GM12865 (cell line): Measurements from ENCODE around the gene CLEC16A.

Experiments
- DNase-seq: peaks from one replicate; pipeline ENCODE4 v3.0.0; 2010; ENCODE audit warnings: low read depth
- H3K4me3 ChIP-seq: 2 replicates; pipeline ENCODE4 v1.5.1; 2011; ENCODE audit warnings: mild to moderate bottlenecking, low read depth, low read length, control low read depth
- TF ChIP-seq, protein P1 (sequence below): IDR thresholded peaks from 2 replicates; pipeline ENCODE4 v1.5.1; 2011; ENCODE audit warnings: low read length, control low read depth, low read depth, inconsistent platforms; ENCODE audit not compliant: insufficient read depth; ENCODE audit errors: missing control alignments

CLEC16A gene, protein sequence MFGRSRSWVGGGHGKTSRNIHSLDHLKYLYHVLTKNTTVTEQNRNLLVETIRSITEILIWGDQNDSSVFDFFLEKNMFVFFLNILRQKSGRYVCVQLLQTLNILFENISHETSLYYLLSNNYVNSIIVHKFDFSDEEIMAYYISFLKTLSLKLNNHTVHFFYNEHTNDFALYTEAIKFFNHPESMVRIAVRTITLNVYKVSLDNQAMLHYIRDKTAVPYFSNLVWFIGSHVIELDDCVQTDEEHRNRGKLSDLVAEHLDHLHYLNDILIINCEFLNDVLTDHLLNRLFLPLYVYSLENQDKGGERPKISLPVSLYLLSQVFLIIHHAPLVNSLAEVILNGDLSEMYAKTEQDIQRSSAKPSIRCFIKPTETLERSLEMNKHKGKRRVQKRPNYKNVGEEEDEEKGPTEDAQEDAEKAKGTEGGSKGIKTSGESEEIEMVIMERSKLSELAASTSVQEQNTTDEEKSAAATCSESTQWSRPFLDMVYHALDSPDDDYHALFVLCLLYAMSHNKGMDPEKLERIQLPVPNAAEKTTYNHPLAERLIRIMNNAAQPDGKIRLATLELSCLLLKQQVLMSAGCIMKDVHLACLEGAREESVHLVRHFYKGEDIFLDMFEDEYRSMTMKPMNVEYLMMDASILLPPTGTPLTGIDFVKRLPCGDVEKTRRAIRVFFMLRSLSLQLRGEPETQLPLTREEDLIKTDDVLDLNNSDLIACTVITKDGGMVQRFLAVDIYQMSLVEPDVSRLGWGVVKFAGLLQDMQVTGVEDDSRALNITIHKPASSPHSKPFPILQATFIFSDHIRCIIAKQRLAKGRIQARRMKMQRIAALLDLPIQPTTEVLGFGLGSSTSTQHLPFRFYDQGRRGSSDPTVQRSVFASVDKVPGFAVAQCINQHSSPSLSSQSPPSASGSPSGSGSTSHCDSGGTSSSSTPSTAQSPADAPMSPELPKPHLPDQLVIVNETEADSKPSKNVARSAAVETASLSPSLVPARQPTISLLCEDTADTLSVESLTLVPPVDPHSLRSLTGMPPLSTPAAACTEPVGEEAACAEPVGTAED

DNA sequence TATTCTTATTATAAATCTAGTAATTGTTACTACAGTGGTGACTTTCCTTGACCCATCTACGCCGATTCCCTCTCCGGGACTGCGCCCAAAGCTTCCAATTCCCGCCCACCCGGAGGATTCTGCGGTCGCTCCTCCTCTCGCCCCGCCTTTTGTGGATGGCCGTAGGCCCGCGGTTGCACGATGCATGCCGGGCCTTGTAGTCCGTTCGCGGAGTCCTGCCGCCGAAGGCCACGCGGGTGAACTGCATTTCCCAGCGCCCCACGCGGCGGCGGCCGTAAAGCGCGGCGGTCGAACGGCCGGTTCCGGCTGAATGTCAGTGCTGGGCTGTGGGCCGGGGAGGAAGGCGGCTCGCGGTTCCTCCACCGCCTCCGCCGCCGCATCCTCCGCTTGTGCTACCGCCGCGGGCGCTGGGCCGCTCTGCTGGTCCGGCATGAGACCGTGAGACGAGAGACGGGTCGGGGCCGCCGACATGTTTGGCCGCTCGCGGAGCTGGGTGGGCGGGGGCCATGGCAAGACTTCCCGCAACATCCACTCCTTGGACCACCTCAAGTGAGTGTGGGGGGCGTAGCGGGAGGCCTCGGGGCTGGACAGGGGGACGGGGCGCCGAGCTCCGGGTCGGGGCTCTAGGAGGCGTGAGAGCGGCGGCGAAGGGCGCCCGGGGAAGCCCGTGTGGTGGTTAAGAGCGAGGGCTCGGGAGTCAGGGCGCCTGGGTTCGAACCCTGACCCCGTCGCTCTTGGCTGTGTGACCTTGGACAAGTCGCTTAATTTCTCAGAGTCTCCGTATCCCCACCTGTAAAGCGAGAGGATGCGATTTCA, at the start of gene CLEC16A:
CLEC16A (plus strand) TSS at position 316 of the 816 bp plus-strand sequence; CDS start at position 470, 154 bp downstream.
- DNase-seq: peak; percentile 98
- TF ChIP-seq, protein P1, sequence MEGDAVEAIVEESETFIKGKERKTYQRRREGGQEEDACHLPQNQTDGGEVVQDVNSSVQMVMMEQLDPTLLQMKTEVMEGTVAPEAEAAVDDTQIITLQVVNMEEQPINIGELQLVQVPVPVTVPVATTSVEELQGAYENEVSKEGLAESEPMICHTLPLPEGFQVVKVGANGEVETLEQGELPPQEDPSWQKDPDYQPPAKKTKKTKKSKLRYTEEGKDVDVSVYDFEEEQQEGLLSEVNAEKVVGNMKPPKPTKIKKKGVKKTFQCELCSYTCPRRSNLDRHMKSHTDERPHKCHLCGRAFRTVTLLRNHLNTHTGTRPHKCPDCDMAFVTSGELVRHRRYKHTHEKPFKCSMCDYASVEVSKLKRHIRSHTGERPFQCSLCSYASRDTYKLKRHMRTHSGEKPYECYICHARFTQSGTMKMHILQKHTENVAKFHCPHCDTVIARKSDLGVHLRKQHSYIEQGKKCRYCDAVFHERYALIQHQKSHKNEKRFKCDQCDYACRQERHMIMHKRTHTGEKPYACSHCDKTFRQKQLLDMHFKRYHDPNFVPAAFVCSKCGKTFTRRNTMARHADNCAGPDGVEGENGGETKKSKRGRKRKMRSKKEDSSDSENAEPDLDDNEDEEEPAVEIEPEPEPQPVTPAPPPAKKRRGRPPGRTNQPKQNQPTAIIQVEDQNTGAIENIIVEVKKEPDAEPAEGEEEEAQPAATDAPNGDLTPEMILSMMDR: no peak
- H3K4me3 ChIP-seq: peak within 1 kb of the TSS; percentile 84

DNA sequence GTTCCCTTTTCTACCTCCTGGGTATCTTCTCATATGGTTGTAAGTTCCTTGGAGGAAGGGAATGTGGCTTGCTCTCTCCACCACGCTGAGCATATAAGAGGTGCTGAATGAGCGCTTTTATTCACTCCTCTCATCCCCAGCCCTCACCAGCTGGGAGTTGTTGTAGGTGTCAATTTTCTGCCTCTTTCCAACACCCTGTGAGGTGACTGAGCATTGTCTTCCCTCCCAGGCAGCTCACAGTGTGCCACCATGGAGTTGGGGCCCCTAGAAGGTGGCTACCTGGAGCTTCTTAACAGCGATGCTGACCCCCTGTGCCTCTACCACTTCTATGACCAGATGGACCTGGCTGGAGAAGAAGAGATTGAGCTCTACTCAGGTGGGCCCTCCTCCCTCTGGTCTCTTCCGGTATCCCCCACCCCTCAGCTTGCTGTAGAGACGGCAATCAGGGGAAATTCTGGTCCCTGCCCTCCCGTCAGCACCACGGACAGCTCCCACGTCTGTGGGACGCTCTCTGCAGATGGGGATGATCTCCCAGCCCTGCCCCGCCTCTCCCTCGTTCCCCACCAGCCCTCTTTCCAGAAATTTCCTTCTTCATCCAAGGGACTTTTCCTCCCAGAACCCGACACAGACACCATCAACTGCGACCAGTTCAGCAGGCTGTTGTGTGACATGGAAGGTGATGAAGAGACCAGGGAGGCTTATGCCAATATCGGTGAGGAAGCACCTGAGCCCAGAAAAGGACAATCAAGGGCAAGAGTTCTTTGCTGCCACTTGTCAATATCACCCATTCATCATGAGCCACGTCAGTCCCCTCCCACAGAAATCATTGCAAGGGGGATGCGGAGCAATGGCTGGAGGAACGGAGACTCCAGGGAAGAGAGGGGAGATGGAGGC, 49.1 kb upstream of the CLEC16A start:
- no peak overlapping the region for H3K4me3 ChIP-seq
- peak; percentile 56 for DNase-seq
- TF ChIP-seq, protein P1: no peak

DNA sequence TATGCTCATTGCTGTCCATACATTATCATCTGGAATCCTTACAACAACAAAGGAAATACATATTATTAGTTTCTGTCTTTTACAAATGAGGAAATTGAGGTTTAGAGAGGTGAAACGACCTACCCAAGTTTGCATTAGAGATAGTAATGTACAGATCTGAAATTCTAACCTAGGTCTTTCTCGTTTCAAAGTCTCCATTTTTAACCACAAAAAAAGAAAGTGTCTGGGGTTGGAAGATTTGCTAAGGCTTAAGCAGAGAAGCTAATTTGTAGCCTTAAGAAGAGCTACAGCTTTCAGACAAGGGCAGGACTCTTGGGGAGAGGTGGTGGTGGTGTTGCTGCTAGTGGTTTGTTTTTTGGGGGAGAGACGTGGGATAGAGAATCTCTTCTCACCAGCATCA, 48.2 kb upstream of the CLEC16A start:
- DNase-seq: peak; percentile 58
- no peak overlapping the region for H3K4me3 ChIP-seq
- TF ChIP-seq, protein P1: no peak

DNA sequence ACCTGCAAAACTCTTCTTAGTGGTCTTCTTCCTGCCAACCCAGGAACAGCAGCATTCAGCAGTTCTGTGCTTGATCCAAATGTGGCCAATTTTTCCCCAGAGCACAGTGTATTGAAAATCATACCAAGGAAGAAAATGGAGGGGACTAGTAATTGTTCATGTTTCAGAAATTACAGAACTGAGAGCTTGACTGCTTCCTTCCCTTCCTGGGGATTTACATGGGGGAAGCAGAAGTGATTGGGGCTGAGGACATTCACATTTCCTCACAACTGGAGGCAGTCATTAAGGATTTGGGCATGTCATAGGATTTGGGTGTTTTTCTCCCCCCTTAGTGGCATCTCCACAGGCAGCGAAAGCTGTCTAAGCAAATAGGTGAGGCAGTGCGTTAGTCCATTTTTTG, 47.6 kb upstream of the CLEC16A start:
- no peak overlapping the region for H3K4me3 ChIP-seq
- no peak for DNase-seq
- TF ChIP-seq, protein P1: no peak

DNA sequence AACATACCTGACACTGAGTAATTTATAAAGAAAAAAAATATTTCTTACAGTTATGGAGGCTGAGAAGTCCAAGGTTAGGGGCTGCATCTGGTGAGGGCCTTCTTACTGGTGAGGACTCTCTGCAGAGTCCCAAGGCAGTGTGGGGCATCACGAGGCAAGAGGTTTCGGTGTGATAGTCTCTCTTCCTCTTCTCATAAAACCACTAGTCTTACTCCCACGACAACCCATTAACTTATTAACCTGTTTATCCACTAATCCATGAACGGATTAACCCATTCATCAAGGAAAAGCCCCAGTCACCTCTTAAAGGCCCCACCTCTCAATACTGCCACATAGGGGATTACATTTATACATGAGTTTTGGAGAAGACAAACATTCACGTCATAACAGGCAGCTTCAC, 47.2 kb upstream of the CLEC16A start:
- peak; percentile 67 for DNase-seq
- TF ChIP-seq, protein P1: no peak
- H3K4me3 ChIP-seq: no peak overlapping the region
